ENCODE data around the gene ACSL1.

The ACSL1 gene

DNA sequence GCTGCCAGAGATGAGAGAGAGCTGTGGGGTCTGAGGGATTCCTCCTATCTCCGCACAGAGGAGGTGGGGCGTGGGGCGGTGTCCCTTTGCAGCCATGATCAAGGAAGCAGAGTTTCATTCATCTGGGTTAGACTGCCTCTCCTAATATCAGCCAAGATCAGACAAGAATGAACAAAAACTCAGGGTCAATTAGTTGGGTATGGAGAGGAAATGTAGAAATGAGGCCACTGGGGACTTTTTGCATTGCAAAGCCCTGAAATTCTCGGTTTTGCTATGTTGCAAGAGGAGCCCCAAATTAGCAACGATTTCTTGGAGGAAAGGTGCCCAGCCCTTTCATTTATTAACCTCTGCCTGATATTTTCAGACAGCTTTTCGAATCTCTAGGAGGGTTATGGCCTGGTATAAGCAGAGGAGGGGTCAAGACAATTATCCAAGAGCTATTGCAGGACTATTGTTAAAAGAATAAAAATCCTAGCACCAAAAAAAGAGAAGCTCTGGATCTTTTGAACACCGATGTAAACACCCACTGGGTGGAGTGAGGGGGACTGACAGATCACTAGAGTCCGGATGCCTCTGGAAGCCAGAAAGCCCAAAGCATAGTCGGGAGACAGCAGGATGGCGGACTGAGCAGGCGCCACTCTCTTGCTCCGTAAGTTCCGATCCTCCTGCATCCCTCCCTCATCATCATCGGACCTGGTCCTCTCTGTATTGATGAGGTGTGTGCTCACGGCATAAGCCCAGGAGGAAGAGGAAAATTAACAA lies 34.4 kb upstream of the ACSL1 start:
- TF ChIP-seq, protein P1, sequence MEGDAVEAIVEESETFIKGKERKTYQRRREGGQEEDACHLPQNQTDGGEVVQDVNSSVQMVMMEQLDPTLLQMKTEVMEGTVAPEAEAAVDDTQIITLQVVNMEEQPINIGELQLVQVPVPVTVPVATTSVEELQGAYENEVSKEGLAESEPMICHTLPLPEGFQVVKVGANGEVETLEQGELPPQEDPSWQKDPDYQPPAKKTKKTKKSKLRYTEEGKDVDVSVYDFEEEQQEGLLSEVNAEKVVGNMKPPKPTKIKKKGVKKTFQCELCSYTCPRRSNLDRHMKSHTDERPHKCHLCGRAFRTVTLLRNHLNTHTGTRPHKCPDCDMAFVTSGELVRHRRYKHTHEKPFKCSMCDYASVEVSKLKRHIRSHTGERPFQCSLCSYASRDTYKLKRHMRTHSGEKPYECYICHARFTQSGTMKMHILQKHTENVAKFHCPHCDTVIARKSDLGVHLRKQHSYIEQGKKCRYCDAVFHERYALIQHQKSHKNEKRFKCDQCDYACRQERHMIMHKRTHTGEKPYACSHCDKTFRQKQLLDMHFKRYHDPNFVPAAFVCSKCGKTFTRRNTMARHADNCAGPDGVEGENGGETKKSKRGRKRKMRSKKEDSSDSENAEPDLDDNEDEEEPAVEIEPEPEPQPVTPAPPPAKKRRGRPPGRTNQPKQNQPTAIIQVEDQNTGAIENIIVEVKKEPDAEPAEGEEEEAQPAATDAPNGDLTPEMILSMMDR (conservative IDR thresholded peaks at IDR 0.05; ENCODE audit: low read depth) = no peak
- CTCF ChIA-PET = no interaction called here
- POLR2A ChIA-PET (ENCODE audit: low non-redundant PET) = no interaction called here
- DNase-seq (ENCODE audit: low spot score) = no peak
- H3K27ac ChIP-seq = no peak overlapping the region

DNA sequence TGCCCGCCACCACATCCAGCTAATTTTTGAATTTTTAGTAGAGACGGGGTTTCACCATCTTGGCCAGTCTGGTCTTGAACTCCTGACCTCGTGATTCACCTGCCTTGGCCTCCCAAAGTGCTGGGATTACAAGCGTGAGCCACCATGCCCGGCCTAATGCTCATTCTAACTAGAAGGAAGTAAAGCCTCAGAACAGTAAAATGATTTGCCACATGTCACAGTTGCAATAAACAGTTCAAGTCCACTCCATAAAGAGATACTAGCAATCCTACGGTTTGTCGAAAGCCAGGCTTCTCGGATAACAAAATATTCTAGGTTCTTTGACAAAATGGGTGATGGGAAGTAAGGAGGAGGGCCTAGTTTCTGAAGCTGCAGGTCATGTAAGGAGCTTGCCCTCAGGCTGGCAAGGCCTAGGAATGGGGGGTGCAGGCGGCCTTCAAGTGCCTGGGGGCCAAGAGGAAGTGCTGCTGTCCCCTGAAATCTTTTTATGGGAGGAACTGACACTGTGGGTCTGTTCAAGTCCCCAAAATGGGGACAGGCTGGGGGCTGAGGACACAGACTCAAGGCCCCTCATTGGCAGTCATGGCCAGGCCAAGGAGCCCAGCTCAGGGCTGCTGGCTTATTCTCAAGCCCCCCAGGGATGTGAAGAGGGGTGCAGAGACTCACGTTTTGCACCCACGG lies 31.8 kb upstream of the ACSL1 start:
- ChIA-PET CTCF (no interaction called here), POLR2A (ENCODE audit: low non-redundant PET) (no interaction called here)
- TF ChIP-seq, protein P1 (conservative IDR thresholded peaks at IDR 0.05; ENCODE audit: low read depth) = no peak
- no peak overlapping the region for H3K27ac ChIP-seq
- DNase-seq (ENCODE audit: low spot score) = no peak

DNA sequence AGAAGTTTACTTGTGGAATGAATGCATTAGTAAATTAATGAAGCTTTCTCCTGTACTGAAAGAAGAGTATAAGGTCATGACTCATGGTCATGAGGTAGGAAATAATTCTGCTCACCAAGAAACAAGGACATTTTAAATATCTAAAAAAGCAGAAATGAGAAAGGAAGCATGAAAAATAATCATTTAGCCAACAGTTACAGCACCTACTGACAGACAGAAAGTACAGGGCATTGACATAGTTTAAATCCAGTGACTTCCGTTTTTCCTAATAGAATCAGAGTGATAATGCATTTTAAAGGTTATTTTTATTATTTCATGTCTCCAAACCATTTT lies 30.5 kb upstream of the ACSL1 start:
- DNase-seq (ENCODE audit: low spot score) = no peak
- POLR2A ChIA-PET (ENCODE audit: low non-redundant PET) = no interaction called here
- TF ChIP-seq, protein P1 (conservative IDR thresholded peaks at IDR 0.05; ENCODE audit: low read depth) = no peak
- no peak overlapping the region for H3K27ac ChIP-seq
- CTCF ChIA-PET = no interaction called here

DNA sequence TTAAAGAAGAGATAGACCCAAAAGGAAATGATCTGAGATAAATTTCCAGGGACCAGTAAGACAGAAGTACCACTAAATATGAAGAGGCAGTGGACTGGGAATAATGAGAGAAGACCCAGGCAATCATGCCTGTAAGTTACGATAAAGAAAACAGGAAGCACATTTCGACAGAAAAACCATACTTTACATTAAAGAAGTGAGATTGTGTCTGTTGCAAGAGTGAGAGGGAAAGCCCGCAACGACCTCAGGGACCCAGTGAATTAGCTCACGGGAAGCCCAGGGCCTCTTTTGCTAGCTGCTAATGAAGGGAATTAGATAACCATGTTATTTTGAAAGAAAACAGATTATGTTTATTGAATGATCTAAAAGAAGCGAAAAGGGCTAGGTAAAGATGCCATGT lies 28.9 kb upstream of the ACSL1 start:
- ChIA-PET CTCF (no interaction called here), POLR2A (ENCODE audit: low non-redundant PET) (no interaction called here)
- H3K27ac ChIP-seq = no peak overlapping the region
- TF ChIP-seq, protein P1 (conservative IDR thresholded peaks at IDR 0.05; ENCODE audit: low read depth) = no peak
- DNase-seq (ENCODE audit: low spot score) = no peak

DNA sequence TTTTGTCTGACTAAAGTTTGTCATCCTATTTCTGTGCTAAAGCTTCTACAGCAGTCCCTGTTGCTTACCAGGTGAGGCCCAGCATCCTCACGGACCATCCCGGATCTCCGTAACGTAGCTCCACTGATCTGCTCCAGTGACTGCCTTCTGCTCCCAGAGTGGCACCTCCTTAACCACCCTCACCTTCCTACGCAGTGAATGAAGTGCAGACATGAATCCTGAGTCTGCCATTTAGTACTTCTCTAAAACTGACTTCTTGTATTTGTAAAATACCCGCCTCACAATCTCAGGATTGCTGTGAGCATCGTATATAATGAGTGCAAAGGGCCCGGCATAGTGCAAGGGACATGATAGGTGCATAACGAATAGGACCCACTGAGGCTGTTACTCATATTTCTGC lies 27.7 kb upstream of the ACSL1 start:
- ChIA-PET POLR2A (ENCODE audit: low non-redundant PET) (no interaction called here), CTCF (no interaction called here)

DNA sequence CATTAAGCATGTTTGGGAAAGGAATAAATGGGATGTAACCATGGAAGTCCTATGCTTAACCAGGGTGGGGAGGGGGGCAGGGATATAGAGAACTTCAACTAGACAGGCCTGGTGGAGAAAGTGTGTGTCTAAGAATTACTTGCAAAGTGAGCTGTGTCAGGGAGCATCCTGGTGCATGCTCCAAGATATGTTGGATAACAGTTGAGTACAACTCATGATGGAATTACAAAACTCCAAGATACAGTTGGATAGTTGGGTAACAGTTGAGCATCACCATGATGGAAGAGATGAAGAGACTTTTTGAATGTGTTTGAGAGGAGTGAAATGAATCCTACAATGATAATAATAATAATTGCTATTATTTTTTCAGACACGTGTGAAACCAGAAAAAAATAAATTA lies 26.1 kb upstream of the ACSL1 start:
- CTCF ChIA-PET = no interaction called here

More for the DNA sequence above, 27.7 kb upstream of the ACSL1 start:
- TF ChIP-seq, protein P1 (conservative IDR thresholded peaks at IDR 0.05; ENCODE audit: low read depth) = no peak
- no peak overlapping the region for H3K27ac ChIP-seq
- DNase-seq (ENCODE audit: low spot score) = no peak

More for the DNA sequence above, 26.1 kb upstream of the ACSL1 start:
- TF ChIP-seq, protein P1 (conservative IDR thresholded peaks at IDR 0.05; ENCODE audit: low read depth) = no peak
- no peak for DNase-seq (ENCODE audit: low spot score)
- H3K27ac ChIP-seq = no peak overlapping the region
- POLR2A ChIA-PET (ENCODE audit: low non-redundant PET) = no interaction called here
